Esophagus muscularis mucosa (tissue), 3 donors: ENCODE data around the gene CPA4.

Source experiments
- CTCF ChIP-seq, 3 experiments: fragments of 200-600 bp in 2 of 3; fragments of 450-650 bp in 1 of 3; sonication (generic) in 2 of 3; IDR thresholded peaks; one replicate each; pipeline ENCODE4 v1.5.1; 2017 to 2019; ENCODE audit warnings: antibody characterized with exemption in 3 of 3, mild to moderate bottlenecking in 2 of 3, moderate library complexity in 1 of 3
- POLR2A ChIP-seq: fragments of 450-650 bp; IDR thresholded peaks from one replicate; pipeline ENCODE4 v1.6.1; 2017; ENCODE audit warnings: antibody characterized with exemption, moderate library complexity, mild to moderate bottlenecking, low read depth
- POLR2AphosphoS5 ChIP-seq, 2 donors: sonication (generic); formaldehyde crosslinking; IDR thresholded peaks; one replicate each; pipeline ENCODE4 v1.6.1; 2017; ENCODE audit warnings: antibody characterized with exemption in 2 of 2

GRCh38 chr7:130314305-130314704 lies 21.3 kb downstream of the CPA4 start:
- TF ChIP-seq CTCF (IDR thresholded peaks at IDR 0.05) (no peak), POLR2AphosphoS5 (IDR thresholded peaks at IDR 0.05) (no peak), POLR2A (no peak)
